ENCODE results near the gene DOCK9. TPM values are rescaled to one million over a fixed set of nuclear protein-coding genes. Genes with fewer than 3 reads are reported as not detected.

The DOCK9 gene
- polyA plus RNA-seq, 1 of the 3 experiments (the other 2 are of a cell fraction) = 16.6 TPM

DNA sequence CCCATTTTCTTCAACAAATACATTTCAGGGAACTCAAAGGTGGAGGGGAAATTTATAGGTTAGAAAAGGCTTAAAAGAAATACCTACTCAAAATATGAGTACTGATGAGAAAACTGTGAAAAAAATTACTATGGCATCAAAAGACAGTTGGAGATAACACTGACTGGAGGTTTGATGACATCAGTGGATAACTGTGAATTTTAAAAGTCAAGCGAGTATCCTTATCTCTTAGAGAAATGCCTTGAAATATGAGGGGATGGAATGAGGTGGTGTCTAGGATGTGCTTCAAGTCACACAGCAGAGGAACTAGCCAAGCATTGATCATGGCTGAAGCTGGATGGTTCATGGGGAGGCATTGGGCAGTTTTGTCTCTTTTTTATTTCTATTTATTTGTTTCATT is 198.2 kb downstream of the DOCK9 start:
- CTCF ChIA-PET = no interaction called here
- H3K27me3 ChIP-seq (ENCODE audit: insufficient read depth) = no peaks in the 10 kb centered on the region
- no peaks in the 10 kb centered on the region for H3K9me2 ChIP-seq
- POLR2A ChIA-PET = no interaction called here
- no peaks in the 10 kb centered on the region for H3K4me1 ChIP-seq (ENCODE audit: control insufficient read depth in 1 of 2, insufficient read depth in 2 of 2, low read depth in 1 of 2, low read length in 1 of 2)
- H3K27ac ChIP-seq (ENCODE audit: low read depth in 2 of 2, low read length in 1 of 2) = no peak overlapping the region
- H3K4me3 ChIP-seq (ENCODE audit: low read depth in 2 of 2, low read length in 1 of 2) = no peak overlapping the region
- H3K4me2 ChIP-seq = no peak overlapping the region
- H3K79me2 ChIP-seq (ENCODE audit: insufficient read depth) = no peaks in the 10 kb centered on the region
- H3F3A ChIP-seq (replicated peaks; ENCODE audit: insufficient read depth) = no peaks in the 10 kb centered on the region
- no peak for DNase-seq
- no peaks in the 10 kb centered on the region for H3K36me3 ChIP-seq (replicated peaks in 1 of 2; ENCODE audit: control insufficient read depth in 1 of 2, insufficient read depth in 2 of 2, low read length in 1 of 2)
- H3K9ac ChIP-seq = no peak overlapping the region
- 77% methylated on average over 1 of the region's 1 CpG for WGBS (ENCODE audit: low lambda C conversion rate)
- no peak for TF ChIP-seq RCOR1 (IDR thresholded peaks at IDR 0.05; ENCODE audit: low read length)
- TF ChIP-seq FOXJ3 (CRISPR knock-in tag; IDR thresholded peaks at IDR 0.05) = no peak
- no peak for TF ChIP-seq CTCF (IDR thresholded peaks at IDR 0.05)
- TF ChIP-seq NRF1 (IDR thresholded peaks at IDR 0.05; ENCODE audit: low read depth, low read length) = no peak
- TF ChIP-seq IRF3 (IDR thresholded peaks at IDR 0.05; ENCODE audit: low read depth, low read length) = no peak
- no peak for TF ChIP-seq USF2 (IDR thresholded peaks at IDR 0.05; ENCODE audit: borderline replicate concordance, low read depth, low read length)
- no peak for TF ChIP-seq RFX5 (IDR thresholded peaks at IDR 0.05; ENCODE audit: low read length)
- no peak for TF ChIP-seq TEAD4 (IDR thresholded peaks at IDR 0.05; ENCODE audit: borderline replicate concordance, insufficient read depth)
- no peak for TF ChIP-seq TCF12 (IDR thresholded peaks at IDR 0.05)
- TF ChIP-seq, protein P1, sequence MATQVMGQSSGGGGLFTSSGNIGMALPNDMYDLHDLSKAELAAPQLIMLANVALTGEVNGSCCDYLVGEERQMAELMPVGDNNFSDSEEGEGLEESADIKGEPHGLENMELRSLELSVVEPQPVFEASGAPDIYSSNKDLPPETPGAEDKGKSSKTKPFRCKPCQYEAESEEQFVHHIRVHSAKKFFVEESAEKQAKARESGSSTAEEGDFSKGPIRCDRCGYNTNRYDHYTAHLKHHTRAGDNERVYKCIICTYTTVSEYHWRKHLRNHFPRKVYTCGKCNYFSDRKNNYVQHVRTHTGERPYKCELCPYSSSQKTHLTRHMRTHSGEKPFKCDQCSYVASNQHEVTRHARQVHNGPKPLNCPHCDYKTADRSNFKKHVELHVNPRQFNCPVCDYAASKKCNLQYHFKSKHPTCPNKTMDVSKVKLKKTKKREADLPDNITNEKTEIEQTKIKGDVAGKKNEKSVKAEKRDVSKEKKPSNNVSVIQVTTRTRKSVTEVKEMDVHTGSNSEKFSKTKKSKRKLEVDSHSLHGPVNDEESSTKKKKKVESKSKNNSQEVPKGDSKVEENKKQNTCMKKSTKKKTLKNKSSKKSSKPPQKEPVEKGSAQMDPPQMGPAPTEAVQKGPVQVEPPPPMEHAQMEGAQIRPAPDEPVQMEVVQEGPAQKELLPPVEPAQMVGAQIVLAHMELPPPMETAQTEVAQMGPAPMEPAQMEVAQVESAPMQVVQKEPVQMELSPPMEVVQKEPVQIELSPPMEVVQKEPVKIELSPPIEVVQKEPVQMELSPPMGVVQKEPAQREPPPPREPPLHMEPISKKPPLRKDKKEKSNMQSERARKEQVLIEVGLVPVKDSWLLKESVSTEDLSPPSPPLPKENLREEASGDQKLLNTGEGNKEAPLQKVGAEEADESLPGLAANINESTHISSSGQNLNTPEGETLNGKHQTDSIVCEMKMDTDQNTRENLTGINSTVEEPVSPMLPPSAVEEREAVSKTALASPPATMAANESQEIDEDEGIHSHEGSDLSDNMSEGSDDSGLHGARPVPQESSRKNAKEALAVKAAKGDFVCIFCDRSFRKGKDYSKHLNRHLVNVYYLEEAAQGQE (IDR thresholded peaks at IDR 0.05; ENCODE audit: low read depth, low read length) = no peak
- TF ChIP-seq NFIC (IDR thresholded peaks at IDR 0.05; ENCODE audit: borderline replicate concordance) = no peak
- no peak for TF ChIP-seq SMC3 (IDR thresholded peaks at IDR 0.05; ENCODE audit: low read depth, low read length)
- TF ChIP-seq MAX (IDR thresholded peaks at IDR 0.05; ENCODE audit: low read depth) = no peak
- no peak for TF ChIP-seq TAF1 (IDR thresholded peaks at IDR 0.05; ENCODE audit: borderline replicate concordance, low read depth, low read length)
- no peak for TF ChIP-seq GABPA (IDR thresholded peaks at IDR 0.05; ENCODE audit: low read depth)
- no peak for TF ChIP-seq CHD2 (IDR thresholded peaks at IDR 0.05; ENCODE audit: low read length, partially characterized antibody)
- TF ChIP-seq FOSL2 (IDR thresholded peaks at IDR 0.05; ENCODE audit: borderline replicate concordance, low read depth) = no peak
- no peak overlapping the region for H2AFZ ChIP-seq (ENCODE audit: low read depth)
- H3K9me3 ChIP-seq = no peaks in the 10 kb centered on the region
- no peaks in the 10 kb centered on the region for H4K20me1 ChIP-seq (ENCODE audit: insufficient read depth)

Measured in SK-N-SH (cell line).